ENCODE data around the gene TBX1. TPM values are rescaled to one million over a fixed set of nuclear protein-coding genes. Genes with fewer than 3 reads are reported as not detected.
A peak's percentile ranks its signal among the peaks of the same experiment; 100 is the strongest.

Gene TBX1
- total RNA-seq, 1 donor from 2014 or later, result 13.5 TPM

- ATAC-seq (no peak), DNase-seq (no peak)
- Histone ChIP-seq H3K27me3 (ENCODE audit: low read depth) (peaks cover 91% of the 10 kb centered on the region), H3K27ac (no peak overlapping the region), H3K36me3 (no peaks in the 10 kb centered on the region), H3K4me1 (peaks cover 28% of the 10 kb centered on the region), H3K9me3 (no peaks in the 10 kb centered on the region), H3K4me3 (no peak overlapping the region)
- intact Hi-C loops (cut with DNase I), result no loop called here
- TF ChIP-seq CTCF (IDR thresholded peaks at IDR 0.05), result no peak
Observed at GRCh38 chr22:19764299-19764593, 3.7 kb downstream of the TBX1 start.

- Histone ChIP-seq H3K27ac (no peak overlapping the region), H3K4me1 (peaks cover 22% of the 10 kb centered on the region), H3K4me3 (no peak overlapping the region), H3K36me3 (no peaks in the 10 kb centered on the region), H3K9me3 (no peaks in the 10 kb centered on the region), H3K27me3 (ENCODE audit: low read depth) (peaks cover 91% of the 10 kb centered on the region)
- intact Hi-C loops (cut with DNase I), result no loop called here
- ATAC-seq, result no peak
- TF ChIP-seq CTCF (IDR thresholded peaks at IDR 0.05), result no peak
- no peak for DNase-seq
Observed at GRCh38 chr22:19764636-19765476, 4.3 kb downstream of the TBX1 start.

- peaks cover 20% of the 10 kb centered on the region for H3K4me1 ChIP-seq
- no peaks in the 10 kb centered on the region for H3K9me3 ChIP-seq
- ATAC-seq (peak in 1 of 2 donors; percentile 30), DNase-seq (no peak)
- no peaks in the 10 kb centered on the region for H3K36me3 ChIP-seq
- TF ChIP-seq CTCF (IDR thresholded peaks at IDR 0.05), result no peak
- no peak overlapping the region for H3K27ac ChIP-seq
- peak overlapping the region; percentile 37 for H3K4me3 ChIP-seq
- peaks cover 96% of the 10 kb centered on the region for H3K27me3 ChIP-seq (ENCODE audit: low read depth)
- intact Hi-C loops (cut with DNase I), result no loop called here
Observed at GRCh38 chr22:19765477-19766239, 5.1 kb downstream of the TBX1 start.

- Histone ChIP-seq H3K4me3 (peak overlapping the region; percentile 44), H3K4me1 (peaks cover 20% of the 10 kb centered on the region), H3K36me3 (no peaks in the 10 kb centered on the region), H3K9me3 (no peaks in the 10 kb centered on the region), H3K27me3 (ENCODE audit: low read depth) (peaks cover 98% of the 10 kb centered on the region), H3K27ac (peak overlapping the region; percentile 6)
- ATAC-seq (no peak), DNase-seq (no peak)
- no peak for TF ChIP-seq CTCF (IDR thresholded peaks at IDR 0.05)
- intact Hi-C loops (cut with DNase I), result no loop called here
Observed at GRCh38 chr22:19766240-19766510, 5.6 kb downstream of the TBX1 start.

GRCh38 chr22:19766511-19767426 is 6.2 kb downstream of the TBX1 start:
- H3K4me1 ChIP-seq, result peaks cover 20% of the 10 kb centered on the region
- ATAC-seq, result peak; percentile 69 to 73
- no peaks in the 10 kb centered on the region for H3K9me3 ChIP-seq
- intact Hi-C loops (cut with DNase I), result no loop called here
- peak overlapping the region; percentile 6 for H3K27ac ChIP-seq
- DNase-seq, result peak; percentile 81
- H3K27me3 ChIP-seq (ENCODE audit: low read depth), result peaks cover 98% of the 10 kb centered on the region
- H3K36me3 ChIP-seq, result no peaks in the 10 kb centered on the region
- H3K4me3 ChIP-seq, result peak overlapping the region; percentile 44
- TF ChIP-seq CTCF (IDR thresholded peaks at IDR 0.05), result peak; percentile 25

Data from lower lobe of right lung (tissue), 2 donors.